SK-N-SH treated with all-trans-retinoic acid at 6 μM for 48 hours (cell line): ENCODE results near the gene ACACB.

Experiments used
- ATAC-seq: fragments of 200-7000 bp; cut with Tn5 transposase; 3 replicates; pipeline ENCODE4 v1.9.1; 2020; ENCODE audit warnings: mild to moderate bottlenecking, moderate library complexity
- ARNTL ChIP-seq: fragments of 450-650 bp; formaldehyde crosslinking; IDR thresholded peaks from 2 replicates; pipeline ENCODE4 v1.5.0; 2020; ENCODE audit warnings: low read depth, mild to moderate bottlenecking, moderate library complexity, borderline replicate concordance
- BACH2 ChIP-seq: fragments of 250-450 bp; sonication (Bioruptor Pico); IDR thresholded peaks from 2 replicates; pipeline ENCODE4 v1.9.0; 2021; ENCODE audit warnings: mild to moderate bottlenecking, borderline replicate concordance
- CSDC2 ChIP-seq: fragments of 250-450 bp; sonication (Bioruptor Pico); IDR thresholded peaks from 2 replicates; pipeline ENCODE4 v1.5.0; 2020; ENCODE audit warnings: mild to moderate bottlenecking, moderate library complexity
- ESRRG ChIP-seq: fragments of 250-450 bp; sonication (Bioruptor Pico); IDR thresholded peaks from 2 replicates; pipeline ENCODE4 v1.6.1; 2021; ENCODE audit warnings: mild to moderate bottlenecking
- GLIS3 ChIP-seq: fragments of 250-450 bp; sonication (Bioruptor Pico); IDR thresholded peaks from 2 replicates; pipeline ENCODE4 v1.5.0; 2020; ENCODE audit warnings: mild to moderate bottlenecking, moderate library complexity
- ISL1 ChIP-seq: fragments of 250-450 bp; sonication (Bioruptor Pico); IDR thresholded peaks from 2 replicates; pipeline ENCODE4 v2.1.2; 2022; ENCODE audit warnings: mild to moderate bottlenecking, moderate library complexity
- OSR1 ChIP-seq: fragments of 250-450 bp; sonication (Bioruptor Pico); IDR thresholded peaks from 2 replicates; pipeline ENCODE4 v1.8.0; 2022; ENCODE audit warnings: moderate library complexity, mild to moderate bottlenecking, inconsistent platforms
- PPARA ChIP-seq: fragments of 250-450 bp; sonication (Bioruptor Pico); IDR thresholded peaks from 2 replicates; pipeline ENCODE4 v1.5.0; 2020; ENCODE audit warnings: mild to moderate bottlenecking, borderline replicate concordance
- RARB ChIP-seq: fragments of 250-450 bp; sonication (Bioruptor Pico); IDR thresholded peaks from 2 replicates; pipeline ENCODE4 v1.8.0; 2021; ENCODE audit warnings: mild to moderate bottlenecking, moderate library complexity
- SNAI2 ChIP-seq: fragments of 250-450 bp; sonication (Bioruptor Pico); IDR thresholded peaks from 2 replicates; pipeline ENCODE4 v1.5.0; 2020; ENCODE audit warnings: mild to moderate bottlenecking, moderate library complexity
- TCF4 ChIP-seq: fragments of 250-450 bp; sonication (Bioruptor Pico); IDR thresholded peaks from 2 replicates; pipeline ENCODE4 v1.8.0; 2021; ENCODE audit warnings: mild to moderate bottlenecking, moderate library complexity, borderline replicate concordance
- TOX ChIP-seq: fragments of 250-450 bp; sonication (Bioruptor Pico); IDR thresholded peaks from 2 replicates; pipeline ENCODE4 v1.8.0; 2021; ENCODE audit warnings: mild to moderate bottlenecking, moderate library complexity, borderline replicate concordance
- ZC3H10 ChIP-seq: fragments of 250-450 bp; sonication (Bioruptor Pico); IDR thresholded peaks from 2 replicates; pipeline ENCODE4 v1.5.1; 2021; ENCODE audit warnings: mild to moderate bottlenecking, moderate library complexity
- ZFP3 ChIP-seq: fragments of 250-450 bp; sonication (Bioruptor Pico); IDR thresholded peaks from 2 replicates; pipeline ENCODE4 v1.5.0; 2020; ENCODE audit warnings: mild to moderate bottlenecking, moderate library complexity
- ZFP30 ChIP-seq: fragments of 450-650 bp; formaldehyde crosslinking; IDR thresholded peaks from 2 replicates; pipeline ENCODE4 v1.5.0; 2022; ENCODE audit warnings: mild to moderate bottlenecking, moderate library complexity
- ZNF565 ChIP-seq: fragments of 450-650 bp; formaldehyde crosslinking; conservative IDR thresholded peaks from 2 replicates; pipeline ENCODE4 v1.5.0; 2020; ENCODE audit warnings: low read depth, mild to moderate bottlenecking, moderate library complexity
- ZNF70 ChIP-seq: fragments of 450-650 bp; formaldehyde crosslinking; IDR thresholded peaks from 2 replicates; pipeline ENCODE4 v1.5.0; 2020; ENCODE audit warnings: mild to moderate bottlenecking, moderate library complexity
- ZNF8 ChIP-seq: fragments of 450-650 bp; formaldehyde crosslinking; IDR thresholded peaks from 2 replicates; pipeline ENCODE4 v1.5.0; 2020; ENCODE audit warnings: mild to moderate bottlenecking, moderate library complexity
- TF ChIP-seq, protein P1 (sequence below): fragments of 250-450 bp; sonication (Bioruptor Pico); IDR thresholded peaks from 2 replicates; pipeline ENCODE4 v1.8.0; 2021; ENCODE audit warnings: low read depth, mild to moderate bottlenecking, moderate library complexity, borderline replicate concordance
- TF ChIP-seq, protein P2 (sequence below): fragments of 250-450 bp; sonication (Bioruptor Pico); IDR thresholded peaks from 2 replicates; pipeline ENCODE4 v1.8.0; 2020; ENCODE audit warnings: mild to moderate bottlenecking, moderate library complexity, borderline replicate concordance
- TF ChIP-seq, protein P3 (sequence below): fragments of 250-450 bp; sonication (Bioruptor Pico); IDR thresholded peaks from 2 replicates; pipeline ENCODE4 v1.5.1; 2021; ENCODE audit warnings: mild to moderate bottlenecking, moderate library complexity
- TF ChIP-seq, protein P4 (sequence below): fragments of 250-450 bp; sonication (Bioruptor Pico); IDR thresholded peaks from 2 replicates; pipeline ENCODE4 v1.5.1; 2020; ENCODE audit warnings: low read depth, mild to moderate bottlenecking, moderate library complexity
- TF ChIP-seq, protein P5 (sequence below): fragments of 250-450 bp; sonication (Bioruptor Pico); IDR thresholded peaks from 2 replicates; pipeline ENCODE4 v1.5.0; 2020; ENCODE audit warnings: mild to moderate bottlenecking, moderate library complexity

Gene ACACB

DNA sequence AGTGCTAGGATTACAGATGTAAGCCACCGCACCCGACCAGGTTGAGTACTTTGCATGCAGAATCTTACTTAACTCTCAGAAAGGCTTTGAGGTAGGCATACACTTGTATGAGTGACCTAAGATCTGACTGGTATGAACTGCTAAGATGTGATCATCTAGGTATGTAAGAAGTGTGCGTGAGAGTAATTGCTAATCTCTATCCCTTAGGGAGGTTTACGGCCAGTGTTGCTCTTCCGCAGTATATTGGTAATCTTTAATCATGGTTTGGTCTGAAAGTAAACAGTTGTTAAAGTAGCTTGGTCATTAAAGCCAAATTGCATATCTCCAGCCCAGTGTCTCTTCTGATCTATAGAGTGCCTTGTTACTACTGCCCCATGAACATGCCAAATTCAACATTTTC, 11.2 kb upstream of the ACACB start (continued):
- TF ChIP-seq ZNF70 (CRISPR knock-in tag) (no peak), BACH2 (CRISPR knock-in tag) (no peak), CSDC2 (CRISPR knock-in tag) (no peak)

DNA sequence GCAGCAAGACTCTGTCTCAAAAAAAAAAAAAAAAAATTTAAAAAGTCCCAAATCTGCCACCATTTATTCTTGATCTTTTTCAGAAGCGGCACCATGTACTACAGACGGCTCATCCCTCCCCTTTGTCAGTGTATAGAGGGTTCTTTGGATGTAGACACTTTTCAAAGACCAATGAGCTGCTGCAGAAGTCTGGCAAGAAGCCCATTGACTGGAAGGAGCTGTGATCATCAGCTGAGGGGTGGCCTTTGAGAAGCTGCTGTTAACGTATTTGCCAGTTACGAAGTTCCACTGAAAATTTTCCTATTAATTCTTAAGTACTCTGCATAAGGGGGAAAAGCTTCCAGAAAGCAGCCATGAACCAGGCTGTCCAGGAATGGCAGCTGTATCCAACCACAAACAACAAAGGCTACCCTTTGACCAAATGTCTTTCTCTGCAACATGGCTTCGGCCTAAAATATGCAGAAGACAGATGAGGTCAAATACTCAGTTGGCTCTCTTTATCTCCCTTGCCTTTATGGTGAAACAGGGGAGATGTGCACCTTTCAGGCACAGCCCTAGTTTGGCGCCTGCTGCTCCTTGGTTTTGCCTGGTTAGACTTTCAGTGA, 6.5 kb upstream of the ACACB start:
- TF ChIP-seq BACH2 (CRISPR knock-in tag) (no peak), ZNF70 (CRISPR knock-in tag) (no peak), ZFP3 (no peak), TOX (no peak), ZNF565 (CRISPR knock-in tag) (no peak), SNAI2 (CRISPR knock-in tag) (no peak), TCF4 (no peak), ZFP30 (CRISPR knock-in tag) (no peak), OSR1 (CRISPR knock-in tag) (no peak), ZNF8 (CRISPR knock-in tag) (no peak), RARB (CRISPR knock-in tag) (no peak), ARNTL (no peak), GLIS3 (no peak), ZC3H10 (no peak), CSDC2 (CRISPR knock-in tag) (no peak)
- TF ChIP-seq, protein P1, sequence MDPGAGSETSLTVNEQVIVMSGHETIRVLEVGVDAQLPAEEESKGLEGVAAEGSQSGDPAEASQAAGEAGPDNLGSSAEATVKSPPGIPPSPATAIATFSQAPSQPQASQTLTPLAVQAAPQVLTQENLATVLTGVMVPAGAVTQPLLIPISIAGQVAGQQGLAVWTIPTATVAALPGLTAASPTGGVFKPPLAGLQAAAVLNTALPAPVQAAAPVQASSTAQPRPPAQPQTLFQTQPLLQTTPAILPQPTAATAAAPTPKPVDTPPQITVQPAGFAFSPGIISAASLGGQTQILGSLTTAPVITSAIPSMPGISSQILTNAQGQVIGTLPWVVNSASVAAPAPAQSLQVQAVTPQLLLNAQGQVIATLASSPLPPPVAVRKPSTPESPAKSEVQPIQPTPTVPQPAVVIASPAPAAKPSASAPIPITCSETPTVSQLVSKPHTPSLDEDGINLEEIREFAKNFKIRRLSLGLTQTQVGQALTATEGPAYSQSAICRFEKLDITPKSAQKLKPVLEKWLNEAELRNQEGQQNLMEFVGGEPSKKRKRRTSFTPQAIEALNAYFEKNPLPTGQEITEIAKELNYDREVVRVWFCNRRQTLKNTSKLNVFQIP (CRISPR knock-in tag) = no peak
- TF ChIP-seq, protein P2, sequence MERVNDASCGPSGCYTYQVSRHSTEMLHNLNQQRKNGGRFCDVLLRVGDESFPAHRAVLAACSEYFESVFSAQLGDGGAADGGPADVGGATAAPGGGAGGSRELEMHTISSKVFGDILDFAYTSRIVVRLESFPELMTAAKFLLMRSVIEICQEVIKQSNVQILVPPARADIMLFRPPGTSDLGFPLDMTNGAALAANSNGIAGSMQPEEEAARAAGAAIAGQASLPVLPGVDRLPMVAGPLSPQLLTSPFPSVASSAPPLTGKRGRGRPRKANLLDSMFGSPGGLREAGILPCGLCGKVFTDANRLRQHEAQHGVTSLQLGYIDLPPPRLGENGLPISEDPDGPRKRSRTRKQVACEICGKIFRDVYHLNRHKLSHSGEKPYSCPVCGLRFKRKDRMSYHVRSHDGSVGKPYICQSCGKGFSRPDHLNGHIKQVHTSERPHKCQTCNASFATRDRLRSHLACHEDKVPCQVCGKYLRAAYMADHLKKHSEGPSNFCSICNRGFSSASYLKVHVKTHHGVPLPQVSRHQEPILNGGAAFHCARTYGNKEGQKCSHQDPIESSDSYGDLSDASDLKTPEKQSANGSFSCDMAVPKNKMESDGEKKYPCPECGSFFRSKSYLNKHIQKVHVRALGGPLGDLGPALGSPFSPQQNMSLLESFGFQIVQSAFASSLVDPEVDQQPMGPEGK = no peak
- TF ChIP-seq, protein P3, sequence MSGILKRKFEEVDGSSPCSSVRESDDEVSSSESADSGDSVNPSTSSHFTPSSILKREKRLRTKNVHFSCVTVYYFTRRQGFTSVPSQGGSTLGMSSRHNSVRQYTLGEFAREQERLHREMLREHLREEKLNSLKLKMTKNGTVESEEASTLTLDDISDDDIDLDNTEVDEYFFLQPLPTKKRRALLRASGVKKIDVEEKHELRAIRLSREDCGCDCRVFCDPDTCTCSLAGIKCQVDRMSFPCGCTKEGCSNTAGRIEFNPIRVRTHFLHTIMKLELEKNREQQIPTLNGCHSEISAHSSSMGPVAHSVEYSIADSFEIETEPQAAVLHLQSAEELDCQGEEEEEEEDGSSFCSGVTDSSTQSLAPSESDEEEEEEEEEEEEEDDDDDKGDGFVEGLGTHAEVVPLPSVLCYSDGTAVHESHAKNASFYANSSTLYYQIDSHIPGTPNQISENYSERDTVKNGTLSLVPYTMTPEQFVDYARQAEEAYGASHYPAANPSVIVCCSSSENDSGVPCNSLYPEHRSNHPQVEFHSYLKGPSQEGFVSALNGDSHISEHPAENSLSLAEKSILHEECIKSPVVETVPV (CRISPR knock-in tag) = no peak
- TF ChIP-seq, protein P4, sequence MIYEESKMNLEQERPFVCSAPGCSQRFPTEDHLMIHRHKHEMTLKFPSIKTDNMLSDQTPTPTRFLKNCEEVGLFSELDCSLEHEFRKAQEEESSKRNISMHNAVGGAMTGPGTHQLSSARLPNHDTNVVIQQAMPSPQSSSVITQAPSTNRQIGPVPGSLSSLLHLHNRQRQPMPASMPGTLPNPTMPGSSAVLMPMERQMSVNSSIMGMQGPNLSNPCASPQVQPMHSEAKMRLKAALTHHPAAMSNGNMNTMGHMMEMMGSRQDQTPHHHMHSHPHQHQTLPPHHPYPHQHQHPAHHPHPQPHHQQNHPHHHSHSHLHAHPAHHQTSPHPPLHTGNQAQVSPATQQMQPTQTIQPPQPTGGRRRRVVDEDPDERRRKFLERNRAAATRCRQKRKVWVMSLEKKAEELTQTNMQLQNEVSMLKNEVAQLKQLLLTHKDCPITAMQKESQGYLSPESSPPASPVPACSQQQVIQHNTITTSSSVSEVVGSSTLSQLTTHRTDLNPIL (CRISPR knock-in tag) = no peak
- ATAC-seq = no peak

DNA sequence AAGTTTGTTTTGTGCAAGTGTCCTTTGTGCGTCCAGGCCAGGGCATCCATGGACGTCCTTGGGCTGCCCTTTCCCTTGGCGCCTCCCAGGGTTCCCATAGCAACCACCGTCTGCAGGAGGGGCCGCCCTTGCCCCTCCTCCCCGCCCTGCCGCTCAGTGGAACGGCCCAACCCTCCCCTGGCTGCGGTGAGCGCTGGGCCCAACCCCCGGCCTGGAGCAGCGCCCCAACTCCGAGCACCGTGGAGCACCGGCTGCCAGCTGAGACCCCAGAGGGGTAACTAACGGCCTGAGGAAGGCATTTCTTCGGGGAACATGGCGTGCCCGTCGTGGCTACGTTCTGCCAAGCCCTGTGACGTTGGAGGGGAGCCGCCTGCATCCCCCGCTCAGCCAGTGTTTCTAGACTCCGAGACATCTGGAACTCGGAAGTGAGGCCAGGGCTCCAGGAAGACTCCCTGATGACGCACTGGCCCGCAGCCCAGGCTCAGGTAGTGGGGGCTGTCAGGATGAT, 5.3 kb upstream of the ACACB start:
- ATAC-seq = peak; percentile 94
- TF ChIP-seq SNAI2 (CRISPR knock-in tag) (no peak), TCF4 (peak; percentile 61; the same call in 1 of the 2 replicates), PPARA (CRISPR knock-in tag) (no peak), RARB (CRISPR knock-in tag) (no peak), ARNTL (no peak), OSR1 (CRISPR knock-in tag) (no peak), ZNF8 (CRISPR knock-in tag) (no peak), CSDC2 (CRISPR knock-in tag) (no peak), ESRRG (CRISPR knock-in tag) (0 out of 2 replicates have a peak, but pooled peaks have one; percentile 17), ZFP30 (CRISPR knock-in tag) (no peak), ZFP3 (no peak), ISL1 (CRISPR knock-in tag) (no peak), GLIS3 (no peak)
- TF ChIP-seq, protein P5, sequence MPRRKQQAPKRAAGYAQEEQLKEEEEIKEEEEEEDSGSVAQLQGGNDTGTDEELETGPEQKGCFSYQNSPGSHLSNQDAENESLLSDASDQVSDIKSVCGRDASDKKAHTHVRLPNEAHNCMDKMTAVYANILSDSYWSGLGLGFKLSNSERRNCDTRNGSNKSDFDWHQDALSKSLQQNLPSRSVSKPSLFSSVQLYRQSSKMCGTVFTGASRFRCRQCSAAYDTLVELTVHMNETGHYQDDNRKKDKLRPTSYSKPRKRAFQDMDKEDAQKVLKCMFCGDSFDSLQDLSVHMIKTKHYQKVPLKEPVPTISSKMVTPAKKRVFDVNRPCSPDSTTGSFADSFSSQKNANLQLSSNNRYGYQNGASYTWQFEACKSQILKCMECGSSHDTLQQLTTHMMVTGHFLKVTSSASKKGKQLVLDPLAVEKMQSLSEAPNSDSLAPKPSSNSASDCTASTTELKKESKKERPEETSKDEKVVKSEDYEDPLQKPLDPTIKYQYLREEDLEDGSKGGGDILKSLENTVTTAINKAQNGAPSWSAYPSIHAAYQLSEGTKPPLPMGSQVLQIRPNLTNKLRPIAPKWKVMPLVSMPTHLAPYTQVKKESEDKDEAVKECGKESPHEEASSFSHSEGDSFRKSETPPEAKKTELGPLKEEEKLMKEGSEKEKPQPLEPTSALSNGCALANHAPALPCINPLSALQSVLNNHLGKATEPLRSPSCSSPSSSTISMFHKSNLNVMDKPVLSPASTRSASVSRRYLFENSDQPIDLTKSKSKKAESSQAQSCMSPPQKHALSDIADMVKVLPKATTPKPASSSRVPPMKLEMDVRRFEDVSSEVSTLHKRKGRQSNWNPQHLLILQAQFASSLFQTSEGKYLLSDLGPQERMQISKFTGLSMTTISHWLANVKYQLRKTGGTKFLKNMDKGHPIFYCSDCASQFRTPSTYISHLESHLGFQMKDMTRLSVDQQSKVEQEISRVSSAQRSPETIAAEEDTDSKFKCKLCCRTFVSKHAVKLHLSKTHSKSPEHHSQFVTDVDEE (CRISPR knock-in tag) = peak; percentile 42; the same call in 1 of the 2 replicates
- TF ChIP-seq, protein P2 = peak; percentile 15; the same call in 1 of the 2 replicates
- TF ChIP-seq, protein P1 (CRISPR knock-in tag) = no peak
